GM19351 (cell line): Measurements from ENCODE around the gene DUSP10.
A peak's percentile ranks its signal among the peaks of the same experiment; 100 is the strongest.

Source experiments
- ATAC-seq: cut with Tn5 transposase; IDR thresholded peaks from one replicate; pipeline ENCODE4 v1.9.1; 2021; ENCODE audit warnings: mild to moderate bottlenecking, moderate library complexity; ENCODE audit not compliant: unreplicated experiment

Gene DUSP10

GRCh38 chr1:221741703-221742554, at the start of gene DUSP10:
Gene DUSP10 (minus strand): TSS chr1:221742089. CDS start chr1:221739744, 2,345 bp downstream.
- ATAC-seq = peak; percentile 78

DNA sequence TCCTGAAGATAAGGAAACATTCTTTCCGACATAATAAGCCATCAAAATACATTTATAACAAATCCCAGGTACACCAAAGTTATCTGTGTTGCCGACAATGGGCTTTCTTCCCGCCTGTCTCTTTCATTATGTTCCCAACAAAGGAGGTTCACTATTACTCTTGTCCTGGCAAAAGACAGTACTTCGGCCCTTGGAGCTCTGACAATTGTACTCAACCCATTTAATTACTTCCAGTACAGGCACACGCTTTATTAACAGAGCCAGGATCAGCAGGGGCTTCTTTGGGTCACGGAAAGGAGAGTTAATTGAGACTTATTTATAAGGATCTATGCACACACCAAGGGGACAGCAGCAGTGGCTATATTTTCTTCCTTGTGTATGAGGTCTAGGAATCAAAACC, 46.6 kb upstream of the DUSP10 start:
- ATAC-seq = no peak

DNA sequence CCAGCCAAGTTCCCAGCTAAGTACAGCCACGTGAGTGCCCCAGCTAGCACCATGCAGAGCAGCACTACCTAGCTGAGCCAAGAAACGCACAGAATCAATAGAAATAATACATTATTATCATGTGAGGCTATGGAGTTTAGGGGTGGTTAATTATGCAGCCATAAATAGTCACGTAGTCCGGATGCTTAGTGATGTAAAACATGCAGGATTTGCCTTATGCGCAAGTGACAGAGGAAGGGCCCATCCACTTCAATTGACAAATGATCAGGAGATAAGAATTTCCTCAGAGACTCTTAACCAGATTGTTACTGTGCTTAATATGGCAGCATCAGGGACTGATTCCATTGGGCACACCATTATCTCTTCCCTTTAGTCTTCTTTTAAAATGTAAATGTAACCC, 44.8 kb upstream of the DUSP10 start:
- ATAC-seq = no peak

GRCh38 chr1:221783936-221784335, 42.0 kb upstream of the DUSP10 start:
- ATAC-seq = no peak

DNA sequence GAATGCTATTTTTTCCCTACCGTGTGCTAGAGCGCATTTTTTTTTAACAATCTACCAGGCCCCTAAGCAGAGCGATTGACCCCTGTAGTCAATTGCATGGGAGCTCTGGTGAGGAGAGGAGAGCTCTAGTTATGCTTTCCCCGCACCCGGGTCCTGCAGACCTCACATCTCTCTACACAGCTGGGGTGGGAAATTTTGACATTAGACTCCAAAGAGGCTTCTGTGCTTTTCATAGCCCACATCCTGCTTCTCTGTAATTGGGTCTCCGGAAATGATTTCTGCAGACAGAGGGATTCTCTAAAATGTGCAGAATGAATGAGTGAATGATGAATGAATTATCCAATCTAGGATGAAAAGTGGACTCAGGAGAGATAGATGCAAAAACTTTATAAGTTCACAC, 41.5 kb upstream of the DUSP10 start:
- ATAC-seq = no peak

- no peak for ATAC-seq
Measured at GRCh38 chr1:221782970-221783369, 41.1 kb upstream of the DUSP10 start.

DNA sequence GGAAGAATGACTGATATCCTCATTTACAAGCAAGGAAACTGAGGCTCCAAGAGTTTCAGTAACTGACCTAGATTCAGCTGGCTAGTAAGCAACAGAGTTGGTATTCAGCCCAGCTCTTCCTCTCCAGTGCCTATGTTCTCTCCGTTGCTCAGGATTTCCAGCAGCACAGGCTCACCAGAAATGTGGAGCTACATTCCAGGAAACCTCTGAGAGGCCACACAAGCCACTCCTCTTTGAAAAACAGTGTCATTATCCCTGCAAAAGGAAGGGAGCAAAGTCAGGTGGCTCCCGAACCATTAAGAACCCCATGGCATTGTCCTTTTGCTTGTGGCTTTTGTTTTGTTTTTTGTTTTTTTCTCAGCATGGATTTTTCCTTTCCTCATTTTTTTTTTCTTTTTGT, 40.6 kb upstream of the DUSP10 start:
- ATAC-seq = no peak

DNA sequence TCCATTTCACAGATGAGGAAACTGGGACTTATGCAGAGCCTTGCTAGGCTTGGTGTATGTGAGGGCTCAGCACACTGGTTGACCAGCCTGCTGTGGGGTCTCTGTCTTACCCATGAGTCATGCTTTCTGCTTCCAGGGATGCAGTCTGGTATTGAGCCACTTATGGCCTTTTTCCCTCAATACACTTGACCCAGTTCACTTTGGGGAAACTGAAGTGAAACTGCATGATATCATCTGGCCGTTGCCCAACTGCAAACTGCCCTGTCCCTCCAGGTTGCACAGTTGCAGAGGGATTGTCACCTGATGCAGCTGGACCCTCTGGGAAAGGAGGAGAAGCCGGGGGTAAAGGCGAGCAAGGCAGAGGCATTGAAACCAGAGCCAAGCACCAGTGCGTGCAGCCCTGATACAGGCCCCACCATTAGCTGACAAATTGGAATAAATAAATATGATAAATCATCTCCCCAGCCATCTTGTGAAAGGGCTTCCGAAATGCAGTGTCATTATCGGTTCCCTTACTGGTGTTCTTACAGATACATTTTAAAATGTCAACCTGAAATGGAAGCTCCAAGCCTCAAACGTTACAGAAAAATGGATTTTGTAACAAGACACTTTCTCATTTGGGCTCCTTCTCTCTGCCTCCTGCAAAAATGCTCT, 39.3 kb upstream of the DUSP10 start:
- ATAC-seq = no peak

DNA sequence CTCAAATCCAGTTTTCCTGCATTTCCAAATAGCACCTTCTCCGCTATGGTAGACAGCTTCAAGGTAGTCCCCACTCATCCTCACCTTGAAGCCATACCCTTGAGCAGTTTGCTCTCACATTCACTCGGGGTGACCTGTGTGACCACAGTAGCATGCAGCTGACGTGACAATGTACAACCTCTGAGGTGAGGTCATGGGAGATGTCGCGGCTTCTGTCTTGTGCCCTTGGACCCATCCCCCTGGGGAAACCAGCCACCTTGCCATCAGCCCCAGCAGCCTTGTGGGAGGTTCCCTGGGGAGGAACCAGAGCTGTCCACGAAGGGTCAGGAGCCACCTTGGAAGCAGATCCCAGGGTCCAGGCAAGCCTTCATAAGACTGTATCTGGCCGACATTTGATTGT, 38.3 kb upstream of the DUSP10 start:
- no peak for ATAC-seq

- no peak for ATAC-seq
Measured at GRCh38 chr1:221779771-221780170, 37.9 kb upstream of the DUSP10 start.

GRCh38 chr1:221778535-221779142, 36.8 kb upstream of the DUSP10 start:
- ATAC-seq = peak; percentile 41

DNA sequence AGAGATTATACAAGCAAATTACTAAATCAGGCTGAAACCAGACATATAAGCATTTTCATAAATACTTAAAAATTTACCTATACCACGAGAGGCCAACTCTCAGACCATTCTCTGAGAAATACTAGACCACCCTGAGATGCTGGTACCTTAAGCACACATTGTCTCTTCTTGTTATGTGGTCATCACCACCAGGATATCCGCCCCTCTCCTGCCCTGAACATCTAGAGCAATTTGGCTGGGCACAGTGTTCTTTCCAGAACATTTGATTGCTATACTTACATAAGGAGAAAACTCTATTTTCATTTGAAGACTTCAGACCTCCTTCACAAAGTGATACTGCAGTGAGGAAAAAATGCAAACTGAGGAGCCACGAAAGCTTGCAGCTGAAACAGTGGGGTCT, 36.2 kb upstream of the DUSP10 start:
- ATAC-seq = peak; percentile 13

GRCh38 chr1:221777431-221778072, 35.7 kb upstream of the DUSP10 start:
- peak; percentile 64 for ATAC-seq

GRCh38 chr1:221776495-221777301, 34.8 kb upstream of the DUSP10 start:
- ATAC-seq = peak; percentile 35

DNA sequence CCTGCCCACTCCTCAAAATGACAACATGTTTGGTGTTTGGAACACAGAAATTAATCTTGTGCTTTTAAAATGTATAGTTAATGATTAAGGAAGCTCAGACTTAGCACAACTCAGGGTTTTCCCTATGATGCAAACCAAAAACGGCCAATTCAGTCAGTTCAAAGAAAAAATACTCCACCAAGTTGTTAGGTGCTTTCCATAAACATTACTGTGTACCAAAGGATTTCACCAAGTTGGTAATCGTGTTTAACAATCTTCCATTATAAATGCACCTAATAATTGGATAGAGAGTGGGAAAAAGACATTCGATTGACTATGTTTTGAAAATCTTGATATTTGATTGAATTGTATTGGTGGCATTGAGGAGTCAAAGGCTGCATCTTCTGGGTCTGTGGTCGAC, 33.3 kb upstream of the DUSP10 start:
- ATAC-seq = no peak

- ATAC-seq = no peak
Measured at GRCh38 chr1:221774054-221774842, 32.4 kb upstream of the DUSP10 start.

DNA sequence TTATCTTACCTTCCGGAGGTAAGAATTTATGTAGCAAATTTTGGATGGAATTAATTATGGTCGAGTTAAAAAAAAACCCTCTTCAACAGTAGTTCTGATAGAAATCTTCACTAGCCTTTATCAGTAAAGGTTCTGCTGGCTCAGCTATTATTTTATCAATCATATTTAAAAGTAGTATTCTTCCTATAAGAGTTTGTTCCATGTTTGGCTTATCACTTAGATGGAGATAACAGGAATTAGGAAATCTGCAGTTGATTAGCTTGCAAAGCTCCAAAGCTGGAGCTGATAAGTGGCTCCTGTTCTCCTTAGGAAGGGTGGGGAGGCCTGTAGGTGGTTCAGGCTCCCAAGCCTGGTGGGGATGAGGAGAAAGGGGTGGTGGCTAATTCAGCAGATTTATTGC, 31.5 kb upstream of the DUSP10 start:
- ATAC-seq = no peak

- ATAC-seq = no peak
Measured at GRCh38 chr1:221772117-221772516, 30.2 kb upstream of the DUSP10 start.

- ATAC-seq = no peak
Measured at GRCh38 chr1:221768444-221769066, 26.7 kb upstream of the DUSP10 start.
